Measurements from ENCODE around the gene DIAPH1. TPM values are rescaled to one million over a fixed set of nuclear protein-coding genes. Genes with fewer than 3 reads are reported as not detected.
A peak's percentile ranks its signal among the peaks of the same experiment; 100 is the strongest.

Gene DIAPH1
- total RNA-seq, result 100 to 1,000 TPM; 186 to 268 TPM

GRCh38 chr5:141618804-141619554 lies at the start of gene DIAPH1:
Gene DIAPH1, minus strand, starts transcription at chr5:141619000. Its CDS starts 86 bp downstream, at chr5:141618914.
- no peaks in the 10 kb centered on the region for H3K9me3 Mint-ChIP-seq
- no peaks in the 10 kb centered on the region for H3K27me3 Mint-ChIP-seq
- peak within 1 kb of the TSS; percentile 98 for H3K4me3 Mint-ChIP-seq
- peak; percentile 90 for ATAC-seq (replicated peaks)
- H3K36me3 Mint-ChIP-seq (ENCODE audit: low read depth), result peaks cover 95% of the 10 kb centered on the region
- H3K27ac Mint-ChIP-seq, result peak within 1 kb of the TSS; percentile 96
- peaks cover 22% of the 10 kb centered on the region for H3K4me1 Mint-ChIP-seq

GRCh38 chr5:141665995-141666940 lies 47.5 kb upstream of the DIAPH1 start:
- no peak for ATAC-seq (replicated peaks)
- no peaks in the 10 kb centered on the region for H3K27me3 Mint-ChIP-seq
- no peak overlapping the region for H3K4me3 Mint-ChIP-seq
- no peaks in the 10 kb centered on the region for H3K9me3 Mint-ChIP-seq
- H3K27ac Mint-ChIP-seq, result peak overlapping the region; percentile 41
- H3K36me3 Mint-ChIP-seq (ENCODE audit: low read depth), result no peaks in the 10 kb centered on the region
- peaks cover 4% of the 10 kb centered on the region for H3K4me1 Mint-ChIP-seq

GRCh38 chr5:141664733-141665461 lies 46.1 kb upstream of the DIAPH1 start:
- H3K36me3 Mint-ChIP-seq (ENCODE audit: low read depth), result no peaks in the 10 kb centered on the region
- no peaks in the 10 kb centered on the region for H3K27me3 Mint-ChIP-seq
- H3K4me3 Mint-ChIP-seq, result no peak overlapping the region
- no peaks in the 10 kb centered on the region for H3K9me3 Mint-ChIP-seq
- peak; percentile 93 for ATAC-seq (replicated peaks)
- peaks cover 4% of the 10 kb centered on the region for H3K4me1 Mint-ChIP-seq
- H3K27ac Mint-ChIP-seq, result no peak overlapping the region

GRCh38 chr5:141663506-141663905 lies 44.7 kb upstream of the DIAPH1 start:
- Mint-ChIP-seq H3K4me3 (no peak overlapping the region), H3K27me3 (no peaks in the 10 kb centered on the region), H3K9me3 (no peaks in the 10 kb centered on the region), H3K36me3 (ENCODE audit: low read depth) (no peaks in the 10 kb centered on the region), H3K27ac (no peak overlapping the region), H3K4me1 (peaks cover 4% of the 10 kb centered on the region)
- no peak for ATAC-seq (replicated peaks)

GRCh38 chr5:141662028-141662427 lies 43.2 kb upstream of the DIAPH1 start:
- H3K9me3 Mint-ChIP-seq, result peaks cover 2% of the 10 kb centered on the region
- H3K4me1 Mint-ChIP-seq, result peaks cover 18% of the 10 kb centered on the region

GRCh38 chr5:141657937-141658545 lies 39.2 kb upstream of the DIAPH1 start:
- Mint-ChIP-seq H3K9me3 (peaks cover 3% of the 10 kb centered on the region), H3K27me3 (no peaks in the 10 kb centered on the region), H3K4me1 (peaks cover 15% of the 10 kb centered on the region), H3K4me3 (no peak overlapping the region), H3K27ac (peak overlapping the region; percentile 45), H3K36me3 (ENCODE audit: low read depth) (peaks cover 5% of the 10 kb centered on the region)
- peak; percentile 93 for ATAC-seq (replicated peaks)

More at GRCh38 chr5:141662028-141662427, 43.2 kb upstream of the DIAPH1 start:
- no peak for ATAC-seq (replicated peaks)
- no peak overlapping the region for H3K4me3 Mint-ChIP-seq
- H3K27ac Mint-ChIP-seq, result no peak overlapping the region
- H3K36me3 Mint-ChIP-seq (ENCODE audit: low read depth), result peaks cover 5% of the 10 kb centered on the region
- no peaks in the 10 kb centered on the region for H3K27me3 Mint-ChIP-seq

- no peaks in the 10 kb centered on the region for H3K27me3 Mint-ChIP-seq
- H3K4me1 Mint-ChIP-seq, result peaks cover 18% of the 10 kb centered on the region
- H3K27ac Mint-ChIP-seq, result peak overlapping the region; percentile 45
- H3K36me3 Mint-ChIP-seq (ENCODE audit: low read depth), result peaks cover 5% of the 10 kb centered on the region
- peaks cover 3% of the 10 kb centered on the region for H3K9me3 Mint-ChIP-seq
- ATAC-seq (replicated peaks), result no peak
- no peak overlapping the region for H3K4me3 Mint-ChIP-seq
Measured at GRCh38 chr5:141657404-141657803, 38.6 kb upstream of the DIAPH1 start.

- peaks cover 3% of the 10 kb centered on the region for H3K9me3 Mint-ChIP-seq
- ATAC-seq (replicated peaks), result no peak
- H3K36me3 Mint-ChIP-seq (ENCODE audit: low read depth), result peaks cover 5% of the 10 kb centered on the region
- no peak overlapping the region for H3K27ac Mint-ChIP-seq
- no peak overlapping the region for H3K4me3 Mint-ChIP-seq
- H3K4me1 Mint-ChIP-seq, result peaks cover 25% of the 10 kb centered on the region
- H3K27me3 Mint-ChIP-seq, result no peaks in the 10 kb centered on the region
Measured at GRCh38 chr5:141656396-141656795, 37.6 kb upstream of the DIAPH1 start.

GRCh38 chr5:141655020-141655419 lies 36.2 kb upstream of the DIAPH1 start:
- Mint-ChIP-seq H3K4me1 (peaks cover 28% of the 10 kb centered on the region), H3K36me3 (ENCODE audit: low read depth) (peaks cover 5% of the 10 kb centered on the region), H3K4me3 (no peak overlapping the region), H3K27ac (no peak overlapping the region), H3K9me3 (peaks cover 3% of the 10 kb centered on the region), H3K27me3 (no peaks in the 10 kb centered on the region)
- ATAC-seq (replicated peaks), result no peak

GRCh38 chr5:141654298-141654697 lies 35.5 kb upstream of the DIAPH1 start:
- Mint-ChIP-seq H3K36me3 (ENCODE audit: low read depth) (peaks cover 6% of the 10 kb centered on the region), H3K4me1 (peaks cover 33% of the 10 kb centered on the region), H3K27me3 (no peaks in the 10 kb centered on the region), H3K4me3 (no peak overlapping the region), H3K27ac (no peak overlapping the region), H3K9me3 (peaks cover 3% of the 10 kb centered on the region)
- ATAC-seq (replicated peaks), result no peak

GRCh38 chr5:141651728-141652105 lies 32.9 kb upstream of the DIAPH1 start:
- Mint-ChIP-seq H3K27me3 (no peaks in the 10 kb centered on the region), H3K9me3 (no peaks in the 10 kb centered on the region), H3K4me1 (peaks cover 20% of the 10 kb centered on the region), H3K27ac (peak overlapping the region; percentile 92), H3K4me3 (peak overlapping the region; percentile 83), H3K36me3 (ENCODE audit: low read depth) (peaks cover 16% of the 10 kb centered on the region)
- no peak for ATAC-seq (replicated peaks)

GRCh38 chr5:141650851-141651727 lies 32.3 kb upstream of the DIAPH1 start, which contains the start of gene FCHSD1:
Gene FCHSD1, minus strand, starts transcription at chr5:141651418. Its CDS starts 50 bp downstream, at chr5:141651368.
- Mint-ChIP-seq H3K4me1 (peaks cover 21% of the 10 kb centered on the region), H3K4me3 (peak within 1 kb of the TSS; percentile 83), H3K27me3 (no peaks in the 10 kb centered on the region), H3K27ac (peak within 1 kb of the TSS; percentile 92), H3K36me3 (ENCODE audit: low read depth) (peaks cover 23% of the 10 kb centered on the region), H3K9me3 (no peaks in the 10 kb centered on the region)
- ATAC-seq (replicated peaks), result peak; percentile 97

- Mint-ChIP-seq H3K36me3 (ENCODE audit: low read depth) (peaks cover 30% of the 10 kb centered on the region), H3K27ac (peak overlapping the region; percentile 92), H3K4me1 (peaks cover 23% of the 10 kb centered on the region), H3K9me3 (no peaks in the 10 kb centered on the region), H3K4me3 (peak overlapping the region; percentile 83), H3K27me3 (no peaks in the 10 kb centered on the region)
- ATAC-seq (replicated peaks), result no peak
Measured at GRCh38 chr5:141649972-141650371, 31.2 kb upstream of the DIAPH1 start.

Data from activated T-helper 17 cell treated with anti-CD3 and anti-CD28 coated beads, Interleukin-2, amount 50 U/mL, for 72 hours (primary cell).